NCI-H1048 (cell line): ENCODE measurements around the gene JPH3.

ENCODE experiments used
- DNase-seq: peaks from one replicate; lab custom pipeline; 2025; lab: John Stamatoyannopoulos, UW

Gene JPH3

DNA sequence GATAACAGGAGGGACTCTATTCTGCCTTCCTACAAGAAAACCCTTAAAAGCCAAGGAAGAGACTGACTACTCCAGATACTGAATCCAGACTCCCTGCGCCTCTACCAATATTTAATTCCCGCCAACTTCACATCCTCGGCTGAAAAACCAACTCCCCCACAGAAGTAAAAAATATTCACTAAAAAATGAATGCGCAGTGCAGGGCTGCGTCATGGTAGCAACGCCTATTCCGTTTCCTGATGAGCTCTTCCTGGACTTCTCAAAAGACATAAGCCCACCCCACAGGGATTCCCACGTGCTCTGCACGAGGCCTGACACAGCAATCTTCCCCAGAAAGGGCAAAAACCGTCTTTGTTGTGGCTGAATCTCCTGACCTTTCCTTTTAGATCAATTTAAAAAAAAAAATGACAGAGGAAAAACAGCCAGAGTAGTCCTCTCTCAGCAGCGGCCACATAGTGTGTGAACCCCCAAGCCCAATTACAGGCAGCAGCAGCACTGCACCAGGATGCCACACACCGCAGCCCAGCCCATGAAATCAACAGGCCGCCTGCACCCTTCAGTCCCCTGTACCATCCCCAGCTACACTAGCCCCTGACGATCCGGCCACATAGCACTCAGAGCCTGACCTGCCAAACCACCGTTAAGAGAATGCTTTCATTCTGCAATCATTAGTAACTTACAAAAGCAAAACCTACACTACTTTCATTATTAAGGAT lies 139.6 kb downstream of the JPH3 start:
- DNase-seq: no peak

DNA sequence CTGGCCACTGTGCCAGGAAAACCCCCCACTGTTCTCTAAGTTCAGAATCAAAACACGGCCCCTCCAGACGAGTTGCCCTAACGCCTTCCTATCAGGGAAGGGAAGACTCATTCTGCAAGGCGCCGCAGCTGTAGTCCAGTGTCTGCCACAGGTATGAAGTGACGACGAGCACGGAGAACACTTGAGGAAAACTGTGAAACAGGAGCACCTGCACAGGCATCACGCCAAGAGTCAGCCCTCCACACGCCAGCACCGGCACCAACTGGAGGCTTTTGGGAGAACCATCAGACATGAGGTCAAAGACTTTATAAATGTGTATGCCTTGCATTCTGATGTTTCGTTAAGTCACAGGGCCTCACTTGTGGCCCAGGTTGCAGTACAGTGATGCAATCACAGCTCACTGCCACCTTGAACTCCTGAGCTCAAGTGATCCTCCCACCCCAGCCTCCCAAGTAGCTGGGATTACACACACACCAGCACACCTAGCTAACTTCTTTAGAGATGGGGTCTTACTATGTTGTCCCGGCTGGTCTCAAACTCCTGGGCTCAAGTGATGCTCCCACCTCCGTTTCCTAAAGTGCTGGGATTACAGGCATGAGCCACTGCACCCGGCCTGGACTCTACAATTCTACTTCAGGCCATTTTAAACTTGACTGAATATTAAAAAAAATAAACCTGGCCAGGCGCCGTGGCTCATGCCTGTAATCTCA lies 140.6 kb downstream of the JPH3 start:
- DNase-seq: no peak

DNA sequence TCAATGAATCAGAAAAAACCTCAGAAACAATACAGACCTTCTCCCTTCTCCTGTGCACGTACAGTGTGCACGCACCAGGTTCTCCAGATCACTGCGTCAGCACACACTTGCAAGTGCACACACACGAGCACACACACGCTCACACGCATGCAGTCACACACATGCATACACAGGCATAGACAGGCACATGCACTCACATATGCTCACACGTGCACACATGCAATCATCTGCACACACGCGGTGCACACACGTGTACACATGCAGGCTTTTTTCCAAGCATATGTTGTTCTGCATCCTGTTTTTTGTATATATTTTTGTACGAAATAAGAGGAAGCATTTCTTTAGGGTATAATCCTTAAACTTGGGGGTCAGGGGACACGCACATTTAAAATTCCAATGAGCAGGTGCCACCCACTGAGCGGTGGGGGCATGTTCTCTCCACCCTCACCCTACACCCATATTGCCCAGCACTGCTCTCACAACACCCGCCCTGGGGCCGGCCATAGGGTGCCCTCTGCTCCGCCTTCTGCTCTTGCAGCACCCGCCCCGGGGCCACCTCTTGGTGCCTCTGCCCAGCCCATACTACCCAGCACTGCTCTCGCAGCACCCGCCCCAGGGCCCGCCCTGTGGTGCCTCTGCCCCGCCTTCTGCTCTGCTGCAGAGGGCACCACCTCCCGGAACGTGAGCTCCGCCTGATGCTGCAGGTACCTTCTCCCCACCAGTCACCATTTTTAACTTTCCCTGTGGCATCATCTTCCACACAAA lies 142.6 kb downstream of the JPH3 start:
- no peak for DNase-seq

DNA sequence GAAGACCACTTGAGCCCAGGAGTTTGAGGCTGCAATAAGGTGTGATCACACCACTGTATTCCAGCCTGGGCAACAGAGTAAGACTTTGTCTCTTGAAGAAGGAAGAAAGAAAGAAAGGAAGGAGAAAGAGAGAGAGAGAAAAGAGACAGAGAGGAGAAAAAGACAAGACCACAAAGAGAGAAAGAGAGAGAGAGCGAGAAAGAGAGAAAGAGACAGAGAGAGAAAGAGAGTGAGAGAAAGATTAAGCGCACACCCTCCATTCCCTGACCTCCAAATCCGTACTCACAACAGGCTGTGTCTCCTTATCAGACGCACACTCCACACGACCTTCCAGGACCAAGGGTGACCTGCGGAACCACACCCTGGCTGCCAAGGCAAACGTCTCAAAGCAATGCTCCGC lies 143.9 kb downstream of the JPH3 start:
- no peak for DNase-seq
